Measurements from ENCODE around the gene P2RY12.

GRCh38 chr3:151347432-151347831, 37.1 kb downstream of the P2RY12 start:
- no peak for TF ChIP-seq TAF1 (IDR thresholded peaks at IDR 0.05; ENCODE audit: low read depth, low read length)
- TF ChIP-seq POLR2A (IDR thresholded peaks at IDR 0.05; ENCODE audit: low read depth, low read length), result no peak
- TF ChIP-seq POLR2AphosphoS5 (IDR thresholded peaks at IDR 0.05; ENCODE audit: low read depth, low read length), result no peak
- 0 out of 2 replicates have a peak, but pooled peaks have one; percentile 34 for TF ChIP-seq SPI1 (IDR thresholded peaks at IDR 0.05; ENCODE audit: low read depth, low read length)
- TF ChIP-seq PAX5 (IDR thresholded peaks at IDR 0.05; ENCODE audit: insufficient read depth, low read length, severe bottlenecking), result no peak
